ENCODE results near the gene NHEJ1. TPM values are rescaled to one million over a fixed set of nuclear protein-coding genes. Genes with fewer than 3 reads are reported as not detected.
A peak's percentile ranks its signal among the peaks of the same experiment; 100 is the strongest.

The NHEJ1 gene
- total and polyA plus RNA-seq, 2 of the 13 experiments (the other 11 are each of a cell fraction or from before 2014, with no cell fraction given), result 30.0 to 30.7 TPM

DNA sequence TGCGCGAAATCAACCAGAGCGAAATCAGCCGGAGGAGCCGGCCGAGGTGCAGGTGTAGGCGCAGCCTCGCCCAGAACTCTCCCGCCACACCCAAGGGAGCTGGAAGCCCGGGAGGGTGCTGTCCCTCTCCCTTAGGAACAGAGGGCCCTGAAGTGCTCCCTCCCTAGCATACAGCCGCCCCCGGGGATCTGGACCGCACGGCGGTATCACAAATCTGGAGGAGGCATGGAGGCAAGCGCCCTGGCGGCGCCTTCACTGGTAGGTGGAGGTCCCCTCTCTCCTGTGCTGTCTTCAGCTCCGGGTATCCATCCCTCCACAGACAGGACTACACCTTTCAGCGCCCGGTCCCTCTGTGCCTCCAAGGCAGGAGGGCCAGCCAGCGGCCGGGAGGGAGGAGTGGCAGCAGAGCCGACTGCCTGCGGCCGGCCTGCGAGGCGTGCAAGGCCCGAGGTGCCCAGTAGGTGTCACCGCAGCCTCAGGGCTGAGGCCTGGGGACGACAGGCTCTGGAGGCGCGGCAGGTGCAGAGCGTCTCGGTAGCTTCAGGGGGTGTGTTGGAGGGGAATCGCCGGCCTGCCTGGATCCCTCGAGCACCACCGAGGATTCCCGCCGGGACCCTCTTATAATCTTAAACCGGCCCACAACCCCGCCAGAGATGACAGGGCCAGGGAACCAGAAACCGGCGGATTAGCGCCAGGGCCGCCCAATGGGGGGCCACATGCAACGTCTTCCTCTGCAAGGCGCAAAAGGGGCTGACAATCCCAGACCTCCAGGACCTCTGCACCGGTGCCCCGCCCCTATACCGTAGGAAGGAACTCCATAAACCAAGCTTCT, 102.7 kb downstream of the NHEJ1 start (continued):
- TF ChIP-seq ZNF766 (CRISPR knock-in tag; IDR thresholded peaks at IDR 0.05; ENCODE audit: borderline replicate concordance) (no peak), MBNL3 (CRISPR knock-in tag; conservative IDR thresholded peaks at IDR 0.05) (no peak), PAF1 (CRISPR knock-in tag; IDR thresholded peaks at IDR 0.05) (no peak), KLF6 (CRISPR knock-in tag; IDR thresholded peaks at IDR 0.05) (peak; percentile 37; the same call in 1 of the 2 replicates), MEF2D (CRISPR knock-in tag; IDR thresholded peaks at IDR 0.05) (no peak), HMG20A (CRISPR knock-in tag; IDR thresholded peaks at IDR 0.05; ENCODE audit: borderline replicate concordance) (no peak), XRCC5 (optimal IDR thresholded peaks at IDR 0.05; ENCODE audit: low read length) (peak; percentile 86), RCOR2 (CRISPR knock-in tag; IDR thresholded peaks at IDR 0.05) (no peak), JUNB (CRISPR knock-in tag; IDR thresholded peaks at IDR 0.05; ENCODE audit: borderline replicate concordance) (no peak), ZNF790 (CRISPR knock-in tag; IDR thresholded peaks at IDR 0.05; ENCODE audit: borderline replicate concordance) (no peak), POLR2AphosphoS5 (IDR thresholded peaks at IDR 0.05; ENCODE audit: low read depth, low read length) (no peak), ZNF841 (CRISPR knock-in tag; IDR thresholded peaks at IDR 0.05; ENCODE audit: borderline replicate concordance) (no peak), ARNTL (CRISPR knock-in tag; IDR thresholded peaks at IDR 0.05) (no peak), FLYWCH1 (CRISPR knock-in tag; IDR thresholded peaks at IDR 0.05) (no peak)
- TF ChIP-seq, protein P1, sequence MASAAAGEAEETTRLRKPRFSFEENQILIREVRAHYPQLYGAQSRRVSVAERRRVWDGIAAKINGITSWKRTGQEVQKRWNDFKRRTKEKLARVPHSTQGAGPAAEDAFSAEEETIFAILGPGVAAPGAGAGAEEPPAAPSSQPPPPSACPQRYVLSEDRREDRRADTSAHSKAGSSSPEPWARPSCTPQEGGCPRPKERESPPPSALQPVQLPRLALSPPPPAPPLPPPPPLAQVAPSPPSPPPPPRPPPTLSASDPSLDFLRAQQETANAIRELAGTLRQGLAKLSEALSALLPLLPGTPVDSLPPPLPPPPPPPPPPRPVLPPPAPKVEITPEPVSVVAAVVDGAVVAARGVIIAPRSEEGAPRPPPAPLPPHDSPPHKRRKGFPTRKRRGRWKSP (CRISPR knock-in tag; IDR thresholded peaks at IDR 0.05), result no peak
- TF ChIP-seq, protein P2, sequence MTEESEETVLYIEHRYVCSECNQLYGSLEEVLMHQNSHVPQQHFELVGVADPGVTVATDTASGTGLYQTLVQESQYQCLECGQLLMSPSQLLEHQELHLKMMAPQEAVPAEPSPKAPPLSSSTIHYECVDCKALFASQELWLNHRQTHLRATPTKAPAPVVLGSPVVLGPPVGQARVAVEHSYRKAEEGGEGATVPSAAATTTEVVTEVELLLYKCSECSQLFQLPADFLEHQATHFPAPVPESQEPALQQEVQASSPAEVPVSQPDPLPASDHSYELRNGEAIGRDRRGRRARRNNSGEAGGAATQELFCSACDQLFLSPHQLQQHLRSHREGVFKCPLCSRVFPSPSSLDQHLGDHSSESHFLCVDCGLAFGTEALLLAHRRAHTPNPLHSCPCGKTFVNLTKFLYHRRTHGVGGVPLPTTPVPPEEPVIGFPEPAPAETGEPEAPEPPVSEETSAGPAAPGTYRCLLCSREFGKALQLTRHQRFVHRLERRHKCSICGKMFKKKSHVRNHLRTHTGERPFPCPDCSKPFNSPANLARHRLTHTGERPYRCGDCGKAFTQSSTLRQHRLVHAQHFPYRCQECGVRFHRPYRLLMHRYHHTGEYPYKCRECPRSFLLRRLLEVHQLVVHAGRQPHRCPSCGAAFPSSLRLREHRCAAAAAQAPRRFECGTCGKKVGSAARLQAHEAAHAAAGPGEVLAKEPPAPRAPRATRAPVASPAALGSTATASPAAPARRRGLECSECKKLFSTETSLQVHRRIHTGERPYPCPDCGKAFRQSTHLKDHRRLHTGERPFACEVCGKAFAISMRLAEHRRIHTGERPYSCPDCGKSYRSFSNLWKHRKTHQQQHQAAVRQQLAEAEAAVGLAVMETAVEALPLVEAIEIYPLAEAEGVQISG (CRISPR knock-in tag; IDR thresholded peaks at IDR 0.05), result peak; percentile 67; the same call in 1 of the 2 replicates
- TF ChIP-seq, protein P3, sequence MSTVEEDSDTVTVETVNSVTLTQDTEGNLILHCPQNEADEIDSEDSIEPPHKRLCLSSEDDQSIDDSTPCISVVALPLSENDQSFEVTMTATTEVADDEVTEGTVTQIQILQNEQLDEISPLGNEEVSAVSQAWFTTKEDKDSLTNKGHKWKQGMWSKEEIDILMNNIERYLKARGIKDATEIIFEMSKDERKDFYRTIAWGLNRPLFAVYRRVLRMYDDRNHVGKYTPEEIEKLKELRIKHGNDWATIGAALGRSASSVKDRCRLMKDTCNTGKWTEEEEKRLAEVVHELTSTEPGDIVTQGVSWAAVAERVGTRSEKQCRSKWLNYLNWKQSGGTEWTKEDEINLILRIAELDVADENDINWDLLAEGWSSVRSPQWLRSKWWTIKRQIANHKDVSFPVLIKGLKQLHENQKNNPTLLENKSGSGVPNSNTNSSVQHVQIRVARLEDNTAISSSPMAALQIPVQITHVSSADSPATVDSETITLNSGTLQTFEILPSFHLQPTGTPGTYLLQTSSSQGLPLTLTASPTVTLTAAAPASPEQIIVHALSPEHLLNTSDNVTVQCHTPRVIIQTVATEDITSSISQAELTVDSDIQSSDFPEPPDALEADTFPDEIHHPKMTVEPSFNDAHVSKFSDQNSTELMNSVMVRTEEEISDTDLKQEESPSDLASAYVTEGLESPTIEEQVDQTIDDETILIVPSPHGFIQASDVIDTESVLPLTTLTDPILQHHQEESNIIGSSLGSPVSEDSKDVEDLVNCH (CRISPR knock-in tag; IDR thresholded peaks at IDR 0.05), result no peak
- TF ChIP-seq, protein P4, sequence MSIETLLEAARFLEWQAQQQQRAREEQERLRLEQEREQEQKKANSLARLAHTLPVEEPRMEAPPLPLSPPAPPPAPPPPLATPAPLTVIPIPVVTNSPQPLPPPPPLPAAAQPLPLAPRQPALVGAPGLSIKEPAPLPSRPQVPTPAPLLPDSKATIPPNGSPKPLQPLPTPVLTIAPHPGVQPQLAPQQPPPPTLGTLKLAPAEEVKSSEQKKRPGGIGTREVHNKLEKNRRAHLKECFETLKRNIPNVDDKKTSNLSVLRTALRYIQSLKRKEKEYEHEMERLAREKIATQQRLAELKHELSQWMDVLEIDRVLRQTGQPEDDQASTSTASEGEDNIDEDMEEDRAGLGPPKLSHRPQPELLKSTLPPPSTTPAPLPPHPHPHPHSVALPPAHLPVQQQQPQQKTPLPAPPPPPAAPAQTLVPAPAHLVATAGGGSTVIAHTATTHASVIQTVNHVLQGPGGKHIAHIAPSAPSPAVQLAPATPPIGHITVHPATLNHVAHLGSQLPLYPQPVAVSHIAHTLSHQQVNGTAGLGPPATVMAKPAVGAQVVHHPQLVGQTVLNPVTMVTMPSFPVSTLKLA (IDR thresholded peaks at IDR 0.05), result no peak
- TF ChIP-seq, protein P5, sequence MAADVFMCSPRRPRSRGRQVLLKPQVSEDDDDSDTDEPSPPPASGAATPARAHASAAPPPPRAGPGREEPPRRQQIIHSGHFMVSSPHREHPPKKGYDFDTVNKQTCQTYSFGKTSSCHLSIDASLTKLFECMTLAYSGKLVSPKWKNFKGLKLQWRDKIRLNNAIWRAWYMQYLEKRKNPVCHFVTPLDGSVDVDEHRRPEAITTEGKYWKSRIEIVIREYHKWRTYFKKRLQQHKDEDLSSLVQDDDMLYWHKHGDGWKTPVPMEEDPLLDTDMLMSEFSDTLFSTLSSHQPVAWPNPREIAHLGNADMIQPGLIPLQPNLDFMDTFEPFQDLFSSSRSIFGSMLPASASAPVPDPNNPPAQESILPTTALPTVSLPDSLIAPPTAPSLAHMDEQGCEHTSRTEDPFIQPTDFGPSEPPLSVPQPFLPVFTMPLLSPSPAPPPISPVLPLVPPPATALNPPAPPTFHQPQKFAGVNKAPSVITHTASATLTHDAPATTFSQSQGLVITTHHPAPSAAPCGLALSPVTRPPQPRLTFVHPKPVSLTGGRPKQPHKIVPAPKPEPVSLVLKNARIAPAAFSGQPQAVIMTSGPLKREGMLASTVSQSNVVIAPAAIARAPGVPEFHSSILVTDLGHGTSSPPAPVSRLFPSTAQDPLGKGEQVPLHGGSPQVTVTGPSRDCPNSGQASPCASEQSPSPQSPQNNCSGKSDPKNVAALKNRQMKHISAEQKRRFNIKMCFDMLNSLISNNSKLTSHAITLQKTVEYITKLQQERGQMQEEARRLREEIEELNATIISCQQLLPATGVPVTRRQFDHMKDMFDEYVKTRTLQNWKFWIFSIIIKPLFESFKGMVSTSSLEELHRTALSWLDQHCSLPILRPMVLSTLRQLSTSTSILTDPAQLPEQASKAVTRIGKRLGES (CRISPR knock-in tag; IDR thresholded peaks at IDR 0.05; ENCODE audit: borderline replicate concordance), result no peak

All from HepG2 (cell line).